Calu3 (cell line): Measurements from ENCODE around the gene NT5DC3. TPM values are rescaled to one million over a fixed set of nuclear protein-coding genes. Genes with fewer than 3 reads are reported as not detected.

Experiments
- BruUV-seq: library from RNA; stranded (reverse); fragments of 400-500 nt; replicated peaks from 2 replicates; lab custom pipeline; 2021; lab: Mats Ljungman, UMichigan
- CTCF ChIA-PET: fragments of 300-600 bp; sonication (Branson Sonifier 250); formaldehyde crosslinking; loops from one replicate; lab custom pipeline; 2022; ENCODE audit warnings: antibody characterized with exemption; lab: Charles Lee
- DNase-seq: peaks from one replicate; pipeline ENCODE4 v3.0.0; 2022
- H3K27ac Mint-ChIP-seq: one replicate; pipeline ENCODE4 v1.8.0; 2022; ENCODE audit warnings: mixed read lengths; ENCODE audit not compliant: unreplicated experiment
- H3K27me3 Mint-ChIP-seq: one replicate; pipeline ENCODE4 v1.8.0; 2022; ENCODE audit warnings: mixed read lengths; ENCODE audit not compliant: unreplicated experiment
- H3K36me3 Mint-ChIP-seq: one replicate; pipeline ENCODE4 v1.8.0; 2022; ENCODE audit warnings: mild to moderate bottlenecking, moderate library complexity, mixed read lengths; ENCODE audit not compliant: insufficient read depth, unreplicated experiment
- H3K4me1 Mint-ChIP-seq: one replicate; pipeline ENCODE4 v1.8.0; 2022; ENCODE audit warnings: mild to moderate bottlenecking, low read depth, mixed read lengths; ENCODE audit not compliant: unreplicated experiment
- H3K4me3 Mint-ChIP-seq: one replicate; pipeline ENCODE4 v1.8.0; 2022; ENCODE audit warnings: mild to moderate bottlenecking, low read depth, moderate library complexity, mixed read lengths; ENCODE audit not compliant: unreplicated experiment
- H3K9me3 Mint-ChIP-seq: one replicate; pipeline ENCODE4 v1.8.0; 2022; ENCODE audit warnings: low read depth, mixed read lengths; ENCODE audit not compliant: unreplicated experiment
- intact Hi-C: fragments of 100-400 bp; cut with micrococcal nuclease; formaldehyde crosslinking; loops from one replicate; pipeline ENCODE4 v1.10.0; 2022; ENCODE audit not compliant: unreplicated experiment
- total RNA-seq: library from RNA; stranded (reverse); gene quantifications from 2 replicates; pipeline ENCODE4 v1.2.3, GENCODE V29; 2022
- TF ChIP-seq, protein P1 (sequence below): fragments of 200-600 bp; IDR thresholded peaks from one replicate; pipeline ENCODE4 v1.8.0; 2022; ENCODE audit warnings: antibody characterized with exemption; ENCODE audit not compliant: unreplicated experiment

Gene NT5DC3
- total RNA-seq, 1 experiment from 2014 or later = 24.0 TPM

DNA sequence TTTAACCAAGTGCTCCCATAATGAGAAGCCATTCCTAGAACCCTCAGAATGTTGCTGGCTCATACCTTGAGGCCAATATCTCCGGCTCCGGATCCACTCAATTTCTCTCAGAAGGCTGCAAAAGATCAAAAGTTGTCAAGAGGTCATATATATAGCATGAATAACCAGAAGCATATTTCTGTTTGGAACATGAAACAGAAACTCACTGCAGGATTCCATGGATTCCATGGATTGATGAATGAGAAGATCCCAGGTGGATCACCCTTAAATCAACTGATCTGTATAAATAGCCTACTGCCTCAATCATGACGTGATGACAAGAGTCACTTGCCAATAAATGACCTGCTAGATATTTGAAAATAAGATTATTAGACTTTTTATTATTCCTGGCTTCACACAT, 3.3 kb upstream of the NT5DC3 start:
- H3K27me3 Mint-ChIP-seq = no peaks in the 10 kb centered on the region
- no TSS peak for BruUV-seq
- H3K4me3 Mint-ChIP-seq = no peak overlapping the region
- CTCF ChIA-PET = no interaction called here
- no peak overlapping the region for H3K27ac Mint-ChIP-seq
- no peak for DNase-seq
- H3K9me3 Mint-ChIP-seq = no peaks in the 10 kb centered on the region
- peaks cover 29% of the 10 kb centered on the region for H3K36me3 Mint-ChIP-seq
- intact Hi-C loops = no loop called here
- H3K4me1 Mint-ChIP-seq = peaks cover 29% of the 10 kb centered on the region
- TF ChIP-seq, protein P1, sequence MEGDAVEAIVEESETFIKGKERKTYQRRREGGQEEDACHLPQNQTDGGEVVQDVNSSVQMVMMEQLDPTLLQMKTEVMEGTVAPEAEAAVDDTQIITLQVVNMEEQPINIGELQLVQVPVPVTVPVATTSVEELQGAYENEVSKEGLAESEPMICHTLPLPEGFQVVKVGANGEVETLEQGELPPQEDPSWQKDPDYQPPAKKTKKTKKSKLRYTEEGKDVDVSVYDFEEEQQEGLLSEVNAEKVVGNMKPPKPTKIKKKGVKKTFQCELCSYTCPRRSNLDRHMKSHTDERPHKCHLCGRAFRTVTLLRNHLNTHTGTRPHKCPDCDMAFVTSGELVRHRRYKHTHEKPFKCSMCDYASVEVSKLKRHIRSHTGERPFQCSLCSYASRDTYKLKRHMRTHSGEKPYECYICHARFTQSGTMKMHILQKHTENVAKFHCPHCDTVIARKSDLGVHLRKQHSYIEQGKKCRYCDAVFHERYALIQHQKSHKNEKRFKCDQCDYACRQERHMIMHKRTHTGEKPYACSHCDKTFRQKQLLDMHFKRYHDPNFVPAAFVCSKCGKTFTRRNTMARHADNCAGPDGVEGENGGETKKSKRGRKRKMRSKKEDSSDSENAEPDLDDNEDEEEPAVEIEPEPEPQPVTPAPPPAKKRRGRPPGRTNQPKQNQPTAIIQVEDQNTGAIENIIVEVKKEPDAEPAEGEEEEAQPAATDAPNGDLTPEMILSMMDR = no peak

DNA sequence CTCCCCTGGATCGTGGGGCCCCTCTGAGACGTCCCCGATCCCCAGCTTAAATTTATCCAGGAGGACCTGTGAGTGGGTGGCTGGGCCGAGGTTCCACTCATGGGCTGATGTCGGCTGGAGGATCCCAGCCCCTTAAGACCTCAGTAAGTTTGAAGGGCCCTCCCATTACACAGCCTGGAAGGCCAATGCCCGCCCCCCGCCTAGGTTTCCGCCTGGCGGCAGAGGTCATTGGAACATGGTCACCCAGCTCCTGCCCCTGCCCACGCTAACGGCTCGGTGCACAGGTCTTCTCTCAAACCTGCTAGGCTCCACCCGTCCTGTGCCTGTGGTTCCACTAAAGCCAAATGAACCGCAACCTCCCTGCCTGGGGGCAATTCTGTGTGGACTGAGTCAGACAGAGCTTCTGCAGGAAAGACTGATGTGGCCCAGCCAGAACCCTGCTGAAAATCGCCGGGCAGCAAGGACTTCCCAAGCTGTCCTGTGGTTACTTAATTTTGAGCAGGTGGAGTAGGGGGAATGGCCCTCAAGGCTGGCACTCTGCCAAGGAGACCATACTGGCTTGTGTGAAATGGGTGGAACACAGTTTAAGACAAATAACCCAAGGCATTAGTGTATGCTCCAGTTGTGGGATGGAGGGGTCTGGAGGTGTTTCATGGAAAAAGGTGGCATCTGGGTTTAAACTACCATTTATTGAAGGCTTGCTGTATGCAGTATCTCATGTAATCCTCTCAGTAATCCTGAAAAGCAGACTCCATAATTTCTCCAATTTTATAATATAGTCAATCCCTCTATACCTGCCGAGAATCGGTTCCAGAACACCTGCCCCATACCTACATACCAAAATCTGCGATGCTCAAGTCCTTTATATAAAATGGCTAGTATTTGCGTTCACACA, 903 bp upstream of the NT5DC3 start:
- CTCF ChIA-PET = interaction anchor here (0.6 to 1.6 kb wide), 4 partner anchors 17 to 70 kb away, joined by 3 to 6 read pairs (median 4); no protein-coding TSS in a partner anchor
- Mint-ChIP-seq H3K4me1 (peaks cover 43% of the 10 kb centered on the region), H3K9me3 (no peaks in the 10 kb centered on the region), H3K36me3 (peaks cover 33% of the 10 kb centered on the region), H3K4me3 (peak overlapping the region; percentile 90), H3K27ac (peak overlapping the region; percentile 91), H3K27me3 (no peaks in the 10 kb centered on the region)
- TSS peak; percentile 55 for BruUV-seq
- TF ChIP-seq, protein P1 = no peak
- peak; percentile 84 for DNase-seq
- intact Hi-C loops = loop anchor here (1.0 kb wide), 1 partner anchor 42 kb away; no protein-coding TSS in a partner anchor

DNA sequence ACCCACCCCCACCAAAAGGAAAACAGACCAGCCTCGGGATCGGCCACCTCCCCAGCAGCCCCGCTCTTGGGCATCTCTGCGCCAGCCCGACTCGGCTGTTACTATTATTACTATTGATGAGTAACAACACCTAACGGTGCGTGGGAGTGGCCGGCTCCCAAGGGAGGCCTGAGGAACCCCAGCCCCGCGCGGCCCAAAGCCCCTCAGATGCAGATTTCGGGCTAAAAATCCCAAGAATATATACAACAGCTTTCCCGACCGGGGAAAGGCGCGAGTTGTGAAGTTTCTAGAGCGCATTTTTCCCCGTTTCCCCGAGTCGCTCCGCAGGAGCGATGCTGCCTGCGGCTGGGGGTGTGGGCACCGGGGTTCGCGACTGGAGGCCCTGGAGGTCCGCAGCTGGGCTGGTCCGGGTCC, 565 bp downstream of the NT5DC3 start:
- no TSS peak for BruUV-seq
- CTCF ChIA-PET = interaction anchor here (0.6 kb wide), 1 partner anchor 18 kb away, joined by 3 read pairs; no protein-coding TSS in a partner anchor
- TF ChIP-seq, protein P1 = no peak
- intact Hi-C loops = no loop called here
- no peaks in the 10 kb centered on the region for H3K9me3 Mint-ChIP-seq
- peaks cover 33% of the 10 kb centered on the region for H3K36me3 Mint-ChIP-seq
- no peak for DNase-seq
- H3K27me3 Mint-ChIP-seq = no peaks in the 10 kb centered on the region
- peak overlapping the region; percentile 90 for H3K4me3 Mint-ChIP-seq
- peaks cover 43% of the 10 kb centered on the region for H3K4me1 Mint-ChIP-seq
- H3K27ac Mint-ChIP-seq = peak overlapping the region; percentile 91

DNA sequence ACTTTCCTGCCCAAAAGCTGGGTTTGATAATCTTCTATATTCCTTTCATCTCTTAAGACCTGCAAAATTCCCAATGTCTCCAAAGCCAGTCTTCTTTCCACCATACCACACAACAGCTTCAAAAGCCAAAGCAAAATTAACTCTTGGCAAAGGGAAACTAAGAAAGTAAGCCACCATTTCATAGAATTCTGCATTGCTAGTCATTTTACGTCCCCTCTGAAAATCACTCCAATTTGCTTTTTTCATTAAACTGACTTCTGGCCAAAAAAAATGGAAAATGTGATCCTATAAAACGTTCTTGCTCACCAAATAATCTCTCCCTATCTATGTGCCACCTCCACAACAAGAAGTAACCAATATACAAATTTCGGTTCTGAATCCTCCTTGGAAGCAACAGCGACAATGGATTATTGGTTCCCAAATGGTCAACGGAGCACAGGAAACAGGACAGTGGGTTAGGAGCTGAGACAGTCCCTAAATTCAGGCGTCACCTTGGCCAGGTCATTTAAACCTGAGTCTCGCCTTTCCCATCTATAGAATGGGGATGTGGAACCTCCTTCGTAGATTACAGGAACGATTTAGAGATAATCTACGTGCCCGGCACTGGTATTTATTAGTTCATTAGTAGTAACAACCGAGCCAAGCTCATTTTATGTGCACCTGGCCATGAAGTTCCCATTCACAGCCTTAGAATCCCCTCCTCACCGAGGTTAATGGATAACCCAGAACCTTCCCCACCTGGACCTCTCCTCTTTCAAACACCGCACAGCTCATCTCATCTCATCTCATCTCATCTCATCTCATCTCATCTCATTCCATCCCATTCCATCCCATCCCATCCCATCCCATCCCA, 1.2 kb downstream of the NT5DC3 start:
- Mint-ChIP-seq H3K27ac (peak overlapping the region; percentile 91), H3K27me3 (no peaks in the 10 kb centered on the region), H3K9me3 (no peaks in the 10 kb centered on the region), H3K4me1 (peaks cover 49% of the 10 kb centered on the region), H3K36me3 (peaks cover 33% of the 10 kb centered on the region), H3K4me3 (peak overlapping the region; percentile 90)
- DNase-seq = no peak
- CTCF ChIA-PET = no interaction called here
- TF ChIP-seq, protein P1 = no peak
- TSS peak; percentile 42 for BruUV-seq
- intact Hi-C loops = no loop called here
